WTC11 (cell line): ENCODE data around the gene PDZK1IP1. TPM values are rescaled to one million over a fixed set of nuclear protein-coding genes. Genes with fewer than 3 reads are reported as not detected.

ENCODE experiments used
- ATAC-seq: fragments of 200-7000 bp; cut with Tn5 transposase; 2 replicates; pipeline ENCODE4 v1.10.0; 2021; ENCODE audit warnings: mild to moderate bottlenecking, moderate library complexity
- CTCF ChIA-PET: fragments of 300-600 bp; sonication (Branson Sonifier 250); formaldehyde crosslinking; loops from one replicate; lab custom pipeline; 2021; ENCODE audit warnings: antibody characterized with exemption; lab: Charles Lee
- POLR2A ChIA-PET: fragments of 350-600 bp; sonication (Branson Sonifier 250); formaldehyde crosslinking; loops from one replicate; lab custom pipeline; 2021; ENCODE audit warnings: antibody characterized with exemption; lab: Charles Lee
- DNase-seq: peaks from one replicate; pipeline ENCODE4 v3.0.0; 2021; ENCODE audit warnings: low spot score
- H3K27ac Mint-ChIP-seq: 2 replicates; pipeline ENCODE4 v1.8.0; 2021; ENCODE audit warnings: mixed read lengths
- H3K27me3 Mint-ChIP-seq: 2 replicates; pipeline ENCODE4 v1.8.0; 2021; ENCODE audit warnings: low read depth, mild to moderate bottlenecking, moderate library complexity, mixed read lengths
- H3K36me3 Mint-ChIP-seq: 2 replicates; pipeline ENCODE4 v1.8.0; 2021; ENCODE audit warnings: mixed read lengths
- H3K4me1 Mint-ChIP-seq: 2 replicates; pipeline ENCODE4 v1.8.0; 2022; ENCODE audit warnings: mixed read lengths
- H3K4me3 Mint-ChIP-seq: 2 replicates; pipeline ENCODE4 v1.8.0; 2021; ENCODE audit warnings: mild to moderate bottlenecking, moderate library complexity, mixed read lengths
- H3K9me3 Mint-ChIP-seq: 2 replicates; pipeline ENCODE4 v1.8.0; 2021; ENCODE audit warnings: mixed read lengths
- EMX1 ChIP-seq: fragments of 250-450 bp; sonication (Bioruptor Pico); IDR thresholded peaks from 2 replicates; pipeline ENCODE4 v1.8.0; 2021; ENCODE audit warnings: mild to moderate bottlenecking
- ETV6 ChIP-seq: sonication (generic); formaldehyde crosslinking; IDR thresholded peaks from 2 replicates; pipeline ENCODE4 v1.8.1; 2022; ENCODE audit warnings: mild to moderate bottlenecking, missing genetic modification reagents
- FOXK1 ChIP-seq: sonication (generic); formaldehyde crosslinking; IDR thresholded peaks from 2 replicates; pipeline ENCODE4 v1.8.0; 2022; ENCODE audit warnings: mild to moderate bottlenecking, moderate library complexity, missing genetic modification reagents
- HMGXB4 ChIP-seq: sonication (generic); formaldehyde crosslinking; IDR thresholded peaks from 2 replicates; pipeline ENCODE4 v1.8.1; 2023; ENCODE audit warnings: mild to moderate bottlenecking, moderate library complexity, missing genetic modification reagents
- JUN ChIP-seq: sonication (generic); formaldehyde crosslinking; IDR thresholded peaks from 2 replicates; pipeline ENCODE4 v1.8.0; 2023; ENCODE audit warnings: mild to moderate bottlenecking, missing genetic modification reagents
- PREB ChIP-seq: sonication (generic); formaldehyde crosslinking; IDR thresholded peaks from 2 replicates; pipeline ENCODE4 v1.8.1; 2022; ENCODE audit warnings: mild to moderate bottlenecking, missing genetic modification reagents, moderate library complexity, borderline replicate concordance
- SP1 ChIP-seq: sonication (generic); formaldehyde crosslinking; conservative IDR thresholded peaks from 2 replicates; pipeline ENCODE4 v1.8.1; 2022; ENCODE audit warnings: missing genetic modification reagents
- TEAD1 ChIP-seq: sonication (generic); formaldehyde crosslinking; IDR thresholded peaks from 2 replicates; pipeline ENCODE4 v1.8.0; 2022; ENCODE audit warnings: mild to moderate bottlenecking, missing genetic modification reagents
- TEAD4 ChIP-seq: sonication (generic); formaldehyde crosslinking; IDR thresholded peaks from 2 replicates; pipeline ENCODE4 v1.8.0; 2022; ENCODE audit warnings: mild to moderate bottlenecking, missing genetic modification reagents
- total RNA-seq: library from RNA; stranded (reverse); gene quantifications from 3 replicates; pipeline ENCODE4 v1.2.3, GENCODE V29; 2021
- TF ChIP-seq, protein P1 (sequence below): sonication (generic); formaldehyde crosslinking; IDR thresholded peaks from 2 replicates; pipeline ENCODE4 v1.8.0; 2023; ENCODE audit warnings: missing genetic modification reagents
- TF ChIP-seq, protein P2 (sequence below): sonication (generic); formaldehyde crosslinking; IDR thresholded peaks from 2 replicates; pipeline ENCODE4 v1.8.1; 2022; ENCODE audit warnings: low read depth, missing genetic modification reagents, borderline replicate concordance
- TF ChIP-seq, protein P3 (sequence below): fragments of 200-600 bp; IDR thresholded peaks from 2 replicates; pipeline ENCODE4 v1.8.0; 2022; ENCODE audit warnings: antibody characterized with exemption
- TF ChIP-seq, protein P4 (sequence below): sonication (generic); formaldehyde crosslinking; IDR thresholded peaks from 2 replicates; pipeline ENCODE4 v1.8.0; 2022; ENCODE audit warnings: mild to moderate bottlenecking, missing genetic modification reagents
- TF ChIP-seq, protein P5 (sequence below): fragments of 250-450 bp; sonication (Bioruptor Pico); IDR thresholded peaks from 2 replicates; pipeline ENCODE4 v1.9.0; 2021; ENCODE audit warnings: moderate library complexity, mild to moderate bottlenecking, inconsistent platforms, borderline replicate concordance

The PDZK1IP1 gene
- total RNA-seq, 1 experiment from 2014 or later: not detected

DNA sequence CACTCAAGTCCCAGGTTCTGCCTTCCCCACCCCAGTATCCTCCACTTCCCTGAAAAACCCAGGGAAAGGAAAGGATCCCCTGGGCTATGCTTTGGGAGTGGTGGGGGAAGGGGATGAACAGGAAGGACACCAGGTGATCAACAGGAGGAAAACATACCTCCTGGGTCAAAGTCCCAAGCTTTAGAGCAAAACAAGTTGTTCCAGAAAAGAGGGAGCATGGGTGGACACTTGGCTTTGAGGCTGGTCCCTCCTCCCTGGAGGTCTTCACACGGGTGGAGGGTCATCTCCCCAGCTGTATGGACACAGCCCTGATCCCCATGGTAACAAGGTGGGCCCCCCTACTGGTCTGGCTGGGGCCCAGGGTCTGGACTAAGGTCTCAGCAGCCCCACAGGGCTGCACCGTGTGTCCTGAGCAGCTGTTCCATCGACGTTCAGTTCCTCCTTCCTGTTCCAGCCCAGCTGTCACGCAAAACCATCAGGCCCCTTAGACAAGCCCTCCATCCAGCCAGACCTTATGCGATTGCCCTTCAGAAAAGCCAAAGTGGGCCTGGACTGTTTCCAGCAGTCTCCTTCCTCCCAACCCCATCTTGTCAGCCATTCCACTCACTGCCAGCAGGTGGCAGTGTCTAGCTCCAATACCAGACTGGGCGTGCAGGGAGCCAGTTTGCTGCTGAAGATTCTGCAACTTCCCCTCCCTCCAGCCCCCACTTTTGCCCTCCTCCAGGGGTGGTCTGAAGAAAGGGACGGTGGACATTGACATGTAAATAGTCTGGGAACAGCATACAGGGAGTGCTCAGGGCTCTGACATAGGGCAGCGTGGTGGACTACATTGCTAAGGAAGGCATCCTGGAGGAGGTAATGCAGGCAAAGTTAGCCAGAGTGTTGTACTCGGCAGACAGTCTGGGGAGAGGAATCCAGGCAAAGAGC is 2.9 kb upstream of the PDZK1IP1 start:
- Mint-ChIP-seq H3K4me1 (peaks cover 37% of the 10 kb centered on the region), H3K4me3 (peak overlapping the region; percentile 25; the same call in 1 of the 2 replicates), H3K36me3 (no peaks in the 10 kb centered on the region), H3K27ac (no peak overlapping the region), H3K27me3 (peaks cover 37% of the 10 kb centered on the region), H3K9me3 (no peaks in the 10 kb centered on the region)
- ChIA-PET CTCF (interaction anchor here (0.6 to 7.3 kb wide), 38 partner anchors 9 to 786 kb away, joined by 3 to 152 read pairs (median 6); partner anchors contain the start of genes CMPK1, FOXD2, STIL and TAL1), POLR2A (interaction anchor here (0.6 to 1.7 kb wide), 3 partner anchors 14 to 372 kb away, joined by 3 to 6 read pairs (median 4); no protein-coding TSS in a partner anchor)
- peak; percentile 94 for DNase-seq
- peak; percentile 86 for ATAC-seq
- TF ChIP-seq SP1 (CRISPR knock-in tag) (peak; percentile 58), EMX1 (CRISPR knock-in tag) (no peak), FOXK1 (CRISPR knock-in tag) (peak; percentile 40; the same call in 1 of the 2 replicates), PREB (CRISPR knock-in tag) (no peak), TEAD4 (no peak), JUN (CRISPR knock-in tag) (no peak), ETV6 (peak; percentile 88; the same call in 1 of the 2 replicates), TEAD1 (CRISPR knock-in tag) (peak; percentile 45; the same call in 1 of the 2 replicates), HMGXB4 (peak; percentile 37; the same call in 1 of the 2 replicates)
- TF ChIP-seq, protein P1, sequence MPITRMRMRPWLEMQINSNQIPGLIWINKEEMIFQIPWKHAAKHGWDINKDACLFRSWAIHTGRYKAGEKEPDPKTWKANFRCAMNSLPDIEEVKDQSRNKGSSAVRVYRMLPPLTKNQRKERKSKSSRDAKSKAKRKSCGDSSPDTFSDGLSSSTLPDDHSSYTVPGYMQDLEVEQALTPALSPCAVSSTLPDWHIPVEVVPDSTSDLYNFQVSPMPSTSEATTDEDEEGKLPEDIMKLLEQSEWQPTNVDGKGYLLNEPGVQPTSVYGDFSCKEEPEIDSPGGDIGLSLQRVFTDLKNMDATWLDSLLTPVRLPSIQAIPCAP (CRISPR knock-in tag): no peak
- TF ChIP-seq, protein P2, sequence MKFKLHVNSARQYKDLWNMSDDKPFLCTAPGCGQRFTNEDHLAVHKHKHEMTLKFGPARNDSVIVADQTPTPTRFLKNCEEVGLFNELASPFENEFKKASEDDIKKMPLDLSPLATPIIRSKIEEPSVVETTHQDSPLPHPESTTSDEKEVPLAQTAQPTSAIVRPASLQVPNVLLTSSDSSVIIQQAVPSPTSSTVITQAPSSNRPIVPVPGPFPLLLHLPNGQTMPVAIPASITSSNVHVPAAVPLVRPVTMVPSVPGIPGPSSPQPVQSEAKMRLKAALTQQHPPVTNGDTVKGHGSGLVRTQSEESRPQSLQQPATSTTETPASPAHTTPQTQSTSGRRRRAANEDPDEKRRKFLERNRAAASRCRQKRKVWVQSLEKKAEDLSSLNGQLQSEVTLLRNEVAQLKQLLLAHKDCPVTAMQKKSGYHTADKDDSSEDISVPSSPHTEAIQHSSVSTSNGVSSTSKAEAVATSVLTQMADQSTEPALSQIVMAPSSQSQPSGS (CRISPR knock-in tag): no peak
- TF ChIP-seq, protein P3, sequence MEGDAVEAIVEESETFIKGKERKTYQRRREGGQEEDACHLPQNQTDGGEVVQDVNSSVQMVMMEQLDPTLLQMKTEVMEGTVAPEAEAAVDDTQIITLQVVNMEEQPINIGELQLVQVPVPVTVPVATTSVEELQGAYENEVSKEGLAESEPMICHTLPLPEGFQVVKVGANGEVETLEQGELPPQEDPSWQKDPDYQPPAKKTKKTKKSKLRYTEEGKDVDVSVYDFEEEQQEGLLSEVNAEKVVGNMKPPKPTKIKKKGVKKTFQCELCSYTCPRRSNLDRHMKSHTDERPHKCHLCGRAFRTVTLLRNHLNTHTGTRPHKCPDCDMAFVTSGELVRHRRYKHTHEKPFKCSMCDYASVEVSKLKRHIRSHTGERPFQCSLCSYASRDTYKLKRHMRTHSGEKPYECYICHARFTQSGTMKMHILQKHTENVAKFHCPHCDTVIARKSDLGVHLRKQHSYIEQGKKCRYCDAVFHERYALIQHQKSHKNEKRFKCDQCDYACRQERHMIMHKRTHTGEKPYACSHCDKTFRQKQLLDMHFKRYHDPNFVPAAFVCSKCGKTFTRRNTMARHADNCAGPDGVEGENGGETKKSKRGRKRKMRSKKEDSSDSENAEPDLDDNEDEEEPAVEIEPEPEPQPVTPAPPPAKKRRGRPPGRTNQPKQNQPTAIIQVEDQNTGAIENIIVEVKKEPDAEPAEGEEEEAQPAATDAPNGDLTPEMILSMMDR: peak; percentile 91
- TF ChIP-seq, protein P4, sequence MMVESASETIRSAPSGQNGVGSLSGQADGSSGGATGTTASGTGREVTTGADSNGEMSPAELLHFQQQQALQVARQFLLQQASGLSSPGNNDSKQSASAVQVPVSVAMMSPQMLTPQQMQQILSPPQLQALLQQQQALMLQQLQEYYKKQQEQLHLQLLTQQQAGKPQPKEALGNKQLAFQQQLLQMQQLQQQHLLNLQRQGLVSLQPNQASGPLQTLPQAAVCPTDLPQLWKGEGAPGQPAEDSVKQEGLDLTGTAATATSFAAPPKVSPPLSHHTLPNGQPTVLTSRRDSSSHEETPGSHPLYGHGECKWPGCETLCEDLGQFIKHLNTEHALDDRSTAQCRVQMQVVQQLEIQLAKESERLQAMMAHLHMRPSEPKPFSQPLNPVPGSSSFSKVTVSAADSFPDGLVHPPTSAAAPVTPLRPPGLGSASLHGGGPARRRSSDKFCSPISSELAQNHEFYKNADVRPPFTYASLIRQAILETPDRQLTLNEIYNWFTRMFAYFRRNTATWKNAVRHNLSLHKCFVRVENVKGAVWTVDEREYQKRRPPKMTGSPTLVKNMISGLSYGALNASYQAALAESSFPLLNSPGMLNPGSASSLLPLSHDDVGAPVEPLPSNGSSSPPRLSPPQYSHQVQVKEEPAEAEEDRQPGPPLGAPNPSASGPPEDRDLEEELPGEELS (CRISPR knock-in tag): peak; percentile 20; the same call in 1 of the 2 replicates
- TF ChIP-seq, protein P5, sequence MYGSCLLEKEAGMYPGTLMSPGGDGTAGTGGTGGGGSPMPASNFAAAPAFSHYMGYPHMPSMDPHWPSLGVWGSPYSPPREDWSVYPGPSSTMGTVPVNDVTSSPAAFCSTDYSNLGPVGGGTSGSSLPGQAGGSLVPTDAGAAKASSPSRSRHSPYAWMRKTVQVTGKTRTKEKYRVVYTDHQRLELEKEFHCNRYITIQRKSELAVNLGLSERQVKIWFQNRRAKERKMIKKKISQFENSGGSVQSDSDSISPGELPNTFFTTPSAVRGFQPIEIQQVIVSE: no peak
